GM12892 (cell line): ENCODE measurements around the gene BFSP2.

Experiments
- POLR2A ChIP-seq: IDR thresholded peaks from 2 replicates; pipeline ENCODE4 v1.6.1; 2011; ENCODE audit warnings: low read depth, low read length, control low read depth
- POLR2AphosphoS5 ChIP-seq: IDR thresholded peaks from 2 replicates; pipeline ENCODE4 v1.6.1; 2011; ENCODE audit warnings: low read depth, low read length, control low read depth
- TAF1 ChIP-seq: IDR thresholded peaks from 2 replicates; pipeline ENCODE4 v1.6.1; 2011; ENCODE audit warnings: low read depth, mild to moderate bottlenecking, control low read depth, low read length, borderline replicate concordance

GRCh38 chr3:133459400-133459799 lies 59.5 kb downstream of the BFSP2 start:
- TF ChIP-seq POLR2A (no peak), TAF1 (no peak), POLR2AphosphoS5 (no peak)
